ENCODE data around the gene CAPN5.

Gene CAPN5

GRCh38 chr11:77086521-77087472, 20.0 kb downstream of the CAPN5 start:
- no peak for DNase-seq (ENCODE audit: low read depth, low spot score)
- TF ChIP-seq, protein P1, sequence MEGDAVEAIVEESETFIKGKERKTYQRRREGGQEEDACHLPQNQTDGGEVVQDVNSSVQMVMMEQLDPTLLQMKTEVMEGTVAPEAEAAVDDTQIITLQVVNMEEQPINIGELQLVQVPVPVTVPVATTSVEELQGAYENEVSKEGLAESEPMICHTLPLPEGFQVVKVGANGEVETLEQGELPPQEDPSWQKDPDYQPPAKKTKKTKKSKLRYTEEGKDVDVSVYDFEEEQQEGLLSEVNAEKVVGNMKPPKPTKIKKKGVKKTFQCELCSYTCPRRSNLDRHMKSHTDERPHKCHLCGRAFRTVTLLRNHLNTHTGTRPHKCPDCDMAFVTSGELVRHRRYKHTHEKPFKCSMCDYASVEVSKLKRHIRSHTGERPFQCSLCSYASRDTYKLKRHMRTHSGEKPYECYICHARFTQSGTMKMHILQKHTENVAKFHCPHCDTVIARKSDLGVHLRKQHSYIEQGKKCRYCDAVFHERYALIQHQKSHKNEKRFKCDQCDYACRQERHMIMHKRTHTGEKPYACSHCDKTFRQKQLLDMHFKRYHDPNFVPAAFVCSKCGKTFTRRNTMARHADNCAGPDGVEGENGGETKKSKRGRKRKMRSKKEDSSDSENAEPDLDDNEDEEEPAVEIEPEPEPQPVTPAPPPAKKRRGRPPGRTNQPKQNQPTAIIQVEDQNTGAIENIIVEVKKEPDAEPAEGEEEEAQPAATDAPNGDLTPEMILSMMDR (IDR thresholded peaks at IDR 0.05; ENCODE audit: low read depth, low read length), result no peak
- in situ Hi-C loops (cut with HindIII; ENCODE audit: low sequenced_read_pairs), result no loop called here
- H3K4me3 ChIP-seq (ENCODE audit: low read depth, low read length), result no peak overlapping the region

- TF ChIP-seq, protein P1 (IDR thresholded peaks at IDR 0.05; ENCODE audit: low read depth, low read length), result no peak
- in situ Hi-C loops (cut with HindIII; ENCODE audit: low sequenced_read_pairs), result no loop called here
- DNase-seq (ENCODE audit: low read depth, low spot score), result no peak
- no peak overlapping the region for H3K4me3 ChIP-seq (ENCODE audit: low read depth, low read length)
These were observed 21.0 kb downstream of the CAPN5 start for GRCh38 chr11:77087723-77088225.

DNA sequence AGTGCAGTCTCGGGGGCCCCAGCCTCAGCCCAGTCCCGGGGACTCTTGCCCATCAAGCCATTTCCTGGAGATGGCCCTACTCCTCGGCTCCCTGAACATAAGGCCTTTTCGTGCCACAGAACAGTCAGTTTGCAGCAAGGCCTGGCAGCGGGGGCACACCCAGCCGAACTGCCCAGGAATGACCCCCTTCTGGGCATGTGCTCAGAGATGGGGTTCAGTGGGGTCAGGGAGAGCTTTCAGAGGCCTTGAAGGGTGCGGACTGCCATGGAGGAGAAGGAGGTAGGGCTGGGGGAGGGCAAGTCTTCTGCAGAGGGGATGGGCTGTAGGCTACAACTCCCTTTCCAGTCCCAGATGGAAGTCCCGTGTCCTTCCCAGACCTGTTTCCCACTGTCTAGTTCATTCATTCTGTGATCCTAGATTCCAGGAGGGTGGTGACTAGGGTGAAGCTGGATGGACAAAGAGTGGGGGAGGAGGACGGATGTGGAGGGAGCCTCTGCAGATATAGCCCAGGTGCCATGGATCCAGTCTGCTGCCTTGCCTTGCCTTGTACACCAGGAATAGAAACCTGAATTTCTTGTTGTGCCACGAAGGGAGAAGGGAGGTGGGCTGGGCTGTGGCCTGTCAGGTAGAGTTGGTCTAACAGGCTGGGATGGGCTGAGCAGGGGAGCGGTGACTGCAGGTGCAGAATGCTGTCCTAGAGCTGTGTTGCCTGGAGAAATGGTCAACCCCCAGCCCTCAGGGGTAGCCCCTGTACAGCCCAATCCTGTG, 21.6 kb downstream of the CAPN5 start:
- in situ Hi-C loops (cut with HindIII; ENCODE audit: low sequenced_read_pairs), result no loop called here
- no peak overlapping the region for H3K4me3 ChIP-seq (ENCODE audit: low read depth, low read length)
- DNase-seq (ENCODE audit: low read depth, low spot score), result no peak
- TF ChIP-seq, protein P1 (IDR thresholded peaks at IDR 0.05; ENCODE audit: low read depth, low read length), result no peak

DNA sequence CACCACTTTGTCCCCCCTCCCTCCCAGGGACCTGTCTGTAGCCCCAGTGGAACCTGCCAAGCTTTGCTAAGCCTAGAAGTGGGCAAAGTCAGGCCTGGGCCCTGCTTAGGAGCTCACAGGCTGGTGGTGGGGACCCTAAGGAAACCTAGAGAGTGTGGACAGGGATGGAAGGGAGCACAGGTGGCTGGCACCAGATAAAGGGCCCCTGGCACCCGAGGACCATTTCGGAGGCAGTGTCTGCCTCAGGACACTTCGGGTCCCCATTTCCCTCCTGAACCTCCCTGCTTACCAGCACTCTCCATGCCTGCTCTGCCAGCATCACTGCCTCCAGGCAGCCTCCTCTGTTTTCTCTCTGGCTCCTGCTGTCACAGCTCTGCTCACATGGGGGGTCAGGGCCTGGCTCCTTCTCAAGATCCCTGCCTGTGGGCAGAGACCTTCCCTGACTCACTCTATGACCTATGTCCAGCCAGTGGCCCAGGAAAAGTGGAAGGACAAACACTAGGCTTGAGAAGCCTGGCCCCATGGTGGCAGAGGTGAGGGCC, 22.3 kb downstream of the CAPN5 start:
- no peak overlapping the region for H3K4me3 ChIP-seq (ENCODE audit: low read depth, low read length)
- no peak for DNase-seq (ENCODE audit: low read depth, low spot score)
- TF ChIP-seq, protein P1 (IDR thresholded peaks at IDR 0.05; ENCODE audit: low read depth, low read length), result no peak
- in situ Hi-C loops (cut with HindIII; ENCODE audit: low sequenced_read_pairs), result no loop called here

DNA sequence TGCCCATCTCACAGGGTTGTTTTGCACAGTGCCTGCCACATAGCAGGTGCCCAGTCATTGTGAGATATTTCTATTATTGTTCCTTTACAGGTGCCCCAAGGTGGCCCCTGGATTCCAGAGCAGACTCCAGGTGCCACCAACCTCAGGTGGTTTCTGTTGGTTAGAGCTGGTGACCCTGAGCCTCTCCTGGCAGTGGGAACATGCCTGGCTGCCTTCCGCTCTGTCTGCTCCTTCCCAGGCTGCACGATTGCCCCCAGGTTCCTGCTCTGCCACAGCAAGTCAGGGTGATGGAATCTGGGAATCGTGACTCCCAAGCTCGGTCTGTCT, 23.2 kb downstream of the CAPN5 start:
- no peak overlapping the region for H3K4me3 ChIP-seq (ENCODE audit: low read depth, low read length)
- DNase-seq (ENCODE audit: low read depth, low spot score), result no peak
- TF ChIP-seq, protein P1 (IDR thresholded peaks at IDR 0.05; ENCODE audit: low read depth, low read length), result no peak
- in situ Hi-C loops (cut with HindIII; ENCODE audit: low sequenced_read_pairs), result no loop called here

GRCh38 chr11:77090373-77091111, 23.8 kb downstream of the CAPN5 start:
- H3K4me3 ChIP-seq (ENCODE audit: low read depth, low read length), result no peak overlapping the region
- TF ChIP-seq, protein P1 (IDR thresholded peaks at IDR 0.05; ENCODE audit: low read depth, low read length), result no peak
- DNase-seq (ENCODE audit: low read depth, low spot score), result no peak
- in situ Hi-C loops (cut with HindIII; ENCODE audit: low sequenced_read_pairs), result no loop called here

Data from astrocyte of the spinal cord (primary cell).